Small intestine (tissue), 7 donors: ENCODE measurements around the gene RPL3. TPM values are rescaled to one million over a fixed set of nuclear protein-coding genes. Genes with fewer than 3 reads are reported as not detected.
A peak's percentile ranks its signal among the peaks of the same experiment; 100 is the strongest.

Experiments used
- DNase-seq, 2 donors: peaks; one replicate each; pipeline versions ENCODE4 v3.0.0 to v3.0.0-alpha.2; 2013
- FAIRE-seq: peaks from 2 replicates; lab custom pipeline; 2012; peaks lifted over from hg19 to GRCh38; lab: Jason Lieb, UNC
- H3K27ac ChIP-seq, 3 donors: one replicate each; pipeline ENCODE4 v1.5.1; 2013; ENCODE audit warnings: low read length in 2 of 3, mild to moderate bottlenecking in 2 of 3, control low read depth in 1 of 3, inconsistent platforms in 1 of 3, low read depth in 1 of 3, moderate library complexity in 1 of 3
- H3K27me3 ChIP-seq, 3 donors: one replicate each; pipeline ENCODE4 v1.6.1; 2013; ENCODE audit warnings: low read length in 3 of 3, inconsistent platforms in 1 of 3; ENCODE audit not compliant: control insufficient read depth in 3 of 3, insufficient read depth in 3 of 3
- H3K36me3 ChIP-seq, 3 donors: one replicate each; pipeline ENCODE4 v1.6.1; 2013; ENCODE audit warnings: low read length in 3 of 3, inconsistent platforms in 1 of 3, low read depth in 1 of 3, mild to moderate bottlenecking in 1 of 3, moderate library complexity in 1 of 3; ENCODE audit not compliant: control insufficient read depth in 3 of 3, insufficient read depth in 2 of 3
- H3K4me1 ChIP-seq, 3 donors: one replicate each; pipeline ENCODE4 v1.6.1; 2013; ENCODE audit warnings: low read length in 2 of 3, inconsistent platforms in 1 of 3, low read depth in 1 of 3, mild to moderate bottlenecking in 1 of 3, moderate library complexity in 1 of 3; ENCODE audit not compliant: control insufficient read depth in 3 of 3, insufficient read depth in 2 of 3
- H3K4me3 ChIP-seq, 3 donors: one replicate each; pipeline ENCODE4 v1.5.1; 2013; ENCODE audit warnings: low read length in 3 of 3, control low read depth in 1 of 3, inconsistent platforms in 1 of 3, low read depth in 1 of 3, mild to moderate bottlenecking in 1 of 3, moderate library complexity in 1 of 3
- H3K9me3 ChIP-seq, 2 donors: one replicate each; pipeline ENCODE4 v1.6.1; 2013; ENCODE audit warnings: low read depth in 1 of 2, low read length in 1 of 2; ENCODE audit not compliant: control insufficient read depth in 2 of 2, insufficient read depth in 1 of 2
- WGBS, 3 donors: extraction: QIAGEN DNeasy Blood & Tissue Kit; methylation state at CpG; one replicate each; pipeline ENCODE4 v1.1.7; 2013; 5-methylcytosine and 5-hydroxymethylcytosine counted together
- polyA plus RNA-seq, 4 donors: library from polyadenylated mRNA; stranded (reverse) in 3 of 4; unstranded in 1 of 4; fragments of 200-250 nt in 3 of 4; fragments of 120-200 nt in 1 of 4; gene quantifications; one replicate each; pipeline versions ENCODE4 v1.2.1 to v1.2.3, GENCODE V29; 2013
- donor health status: healthy with polysubstance abuse.
- donor health status: control.
- donor health status: control.
- donor health status: Bipolar disorder and iron deficiency.
- donor health status: healthy.

RPL3 gene
- polyA plus RNA-seq, 4 donors: 1,757 to 4,298 (median 3,733) TPM

GRCh38 chr22:39350757-39351688 is 31.6 kb upstream of the RPL3 start:
- no peak for DNase-seq
- H3K4me1 ChIP-seq: no peaks in the 10 kb centered on the region
- H3K27me3 ChIP-seq: peaks cover 3 to 4% (median 4%) of the 10 kb centered on the region in 3 donors
- peak overlapping the region in 1 of 3 donors; percentile 22 for H3K27ac ChIP-seq
- H3K36me3 ChIP-seq: peaks cover 0 to 2% (median 0%) of the 10 kb centered on the region in 3 donors
- 51 to 63% (median 57%) methylated on average over 14 of the region's 14 CpGs for WGBS, 3 donors
- no peaks in the 10 kb centered on the region for H3K9me3 ChIP-seq
- FAIRE-seq: no peak
- H3K4me3 ChIP-seq: peak overlapping the region in 2 of 3 donors; percentile 61 to 62

GRCh38 chr22:39349967-39350726 is 30.7 kb upstream of the RPL3 start, which contains the start of gene SYNGR1:
SYNGR1 (plus strand) TSS chr22:39349991; CDS start chr22:39350011, 20 bp downstream.
- Histone ChIP-seq H3K27me3 (peaks cover 3 to 4% (median 4%) of the 10 kb centered on the region in 3 donors), H3K9me3 (no peaks in the 10 kb centered on the region), H3K4me3 (peak within 1 kb of the TSS; percentile 61 to 73 (median 70)), H3K36me3 (peaks cover 0 to 2% (median 0%) of the 10 kb centered on the region in 3 donors), H3K27ac (peak within 1 kb of the TSS in 2 of 3 donors; percentile 45 to 46), H3K4me1 (no peaks in the 10 kb centered on the region)
- peak in 1 of 2 donors; percentile 53 for DNase-seq
- 1 to 2% (median 1%) methylated on average over 47 to 87 of the region's 87 CpGs for WGBS, 3 donors
- no peak for FAIRE-seq

GRCh38 chr22:39349506-39349966 is 30.1 kb upstream of the RPL3 start:
- 1 to 9% (median 4%) methylated on average over 16 to 57 of the region's 57 CpGs for WGBS, 3 donors
- peak overlapping the region in 2 of 3 donors; percentile 45 to 46 for H3K27ac ChIP-seq

GRCh38 chr22:39348909-39349505 is 29.6 kb upstream of the RPL3 start:
- Histone ChIP-seq H3K27ac (peak overlapping the region in 1 of 3 donors; percentile 46), H3K4me1 (no peaks in the 10 kb centered on the region), H3K36me3 (no peaks in the 10 kb centered on the region), H3K9me3 (no peaks in the 10 kb centered on the region), H3K27me3 (peaks cover 3 to 4% (median 4%) of the 10 kb centered on the region in 3 donors), H3K4me3 (peak overlapping the region; percentile 61 to 73 (median 70))
- DNase-seq (peak in 1 of 2 donors; percentile 30), FAIRE-seq (no peak)
- WGBS, 3 donors: 26 to 37% (median 34%) methylated on average over 11 of the region's 11 CpGs

More at GRCh38 chr22:39349506-39349966, 30.1 kb upstream of the RPL3 start:
- peak in 1 of 2 donors; percentile 49 for DNase-seq
- no peaks in the 10 kb centered on the region for H3K4me1 ChIP-seq
- FAIRE-seq: no peak
- peak overlapping the region; percentile 61 to 73 (median 70) for H3K4me3 ChIP-seq
- H3K9me3 ChIP-seq: no peaks in the 10 kb centered on the region
- H3K36me3 ChIP-seq: no peaks in the 10 kb centered on the region
- peaks cover 3 to 4% (median 4%) of the 10 kb centered on the region in 3 donors for H3K27me3 ChIP-seq

GRCh38 chr22:39345231-39345630 is 25.8 kb upstream of the RPL3 start:
- no peak for FAIRE-seq
- Histone ChIP-seq H3K9me3 (no peaks in the 10 kb centered on the region), H3K4me1 (no peaks in the 10 kb centered on the region), H3K27ac (no peak overlapping the region), H3K27me3 (peaks cover 0 to 3% (median under 1%) of the 10 kb centered on the region in 3 donors), H3K4me3 (no peak overlapping the region), H3K36me3 (no peaks in the 10 kb centered on the region)
- DNase-seq: no peak
- WGBS, 3 donors: 86 to 97% (median 94%) methylated on average over 4 of the region's 4 CpGs

GRCh38 chr22:39344046-39344390 is 24.6 kb upstream of the RPL3 start:
- WGBS, 3 donors: 75 to 83% (median 76%) methylated on average over 8 of the region's 8 CpGs
- H3K9me3 ChIP-seq: no peaks in the 10 kb centered on the region
- H3K4me3 ChIP-seq: no peak overlapping the region
- no peaks in the 10 kb centered on the region for H3K4me1 ChIP-seq
- FAIRE-seq (no peak), DNase-seq (no peak)
- no peak overlapping the region for H3K27ac ChIP-seq
- no peaks in the 10 kb centered on the region for H3K27me3 ChIP-seq
- no peaks in the 10 kb centered on the region for H3K36me3 ChIP-seq

GRCh38 chr22:39343259-39344045 is 24.0 kb upstream of the RPL3 start:
- no peaks in the 10 kb centered on the region for H3K36me3 ChIP-seq
- no peaks in the 10 kb centered on the region for H3K4me1 ChIP-seq
- H3K9me3 ChIP-seq: no peaks in the 10 kb centered on the region
- H3K4me3 ChIP-seq: no peak overlapping the region
- DNase-seq (peak; percentile 73 to 80), FAIRE-seq (no peak)
- WGBS, 3 donors: 24 to 31% (median 29%) methylated on average over 15 of the region's 15 CpGs
- no peak overlapping the region for H3K27ac ChIP-seq
- no peaks in the 10 kb centered on the region for H3K27me3 ChIP-seq
